ENCODE measurements around the gene PSMF1.
A peak's percentile ranks its signal among the peaks of the same experiment; 100 is the strongest.

Gene PSMF1

GRCh38 chr20:1118336-1119127, at the start of gene PSMF1:
TSS of gene PSMF1 (plus strand) at chr20:1118602. CDS start at chr20:1118774, 172 bp downstream.
- peak; percentile 41 for DNase-seq (ENCODE audit: low read depth)
- no peak for TF ChIP-seq CTCF (IDR thresholded peaks at IDR 0.05; ENCODE audit: control insufficient read depth, insufficient read depth, low read depth, low read length, missing control alignments)
- peak within 1 kb of the TSS; percentile 99 for H3K4me3 ChIP-seq (ENCODE audit: control insufficient read depth, low read depth, low read length)

GRCh38 chr20:1072258-1072657, 46.1 kb upstream of the PSMF1 start:
- DNase-seq (ENCODE audit: low read depth) = no peak
- no peak overlapping the region for H3K4me3 ChIP-seq (ENCODE audit: control insufficient read depth, low read depth, low read length)
- no peak for TF ChIP-seq CTCF (IDR thresholded peaks at IDR 0.05; ENCODE audit: control insufficient read depth, insufficient read depth, low read depth, low read length, missing control alignments)

GRCh38 chr20:1075616-1076015, 42.8 kb upstream of the PSMF1 start:
- TF ChIP-seq CTCF (IDR thresholded peaks at IDR 0.05; ENCODE audit: control insufficient read depth, insufficient read depth, low read depth, low read length, missing control alignments) = no peak
- no peak for DNase-seq (ENCODE audit: low read depth)
- no peak overlapping the region for H3K4me3 ChIP-seq (ENCODE audit: control insufficient read depth, low read depth, low read length)

- no peak overlapping the region for H3K4me3 ChIP-seq (ENCODE audit: control insufficient read depth, low read depth, low read length)
- no peak for DNase-seq (ENCODE audit: low read depth)
- TF ChIP-seq CTCF (IDR thresholded peaks at IDR 0.05; ENCODE audit: control insufficient read depth, insufficient read depth, low read depth, low read length, missing control alignments) = no peak
Measured at GRCh38 chr20:1081891-1082290, 36.5 kb upstream of the PSMF1 start.

- no peak for DNase-seq (ENCODE audit: low read depth)
- no peak for TF ChIP-seq CTCF (IDR thresholded peaks at IDR 0.05; ENCODE audit: control insufficient read depth, insufficient read depth, low read depth, low read length, missing control alignments)
- no peak overlapping the region for H3K4me3 ChIP-seq (ENCODE audit: control insufficient read depth, low read depth, low read length)
Measured at GRCh38 chr20:1083431-1084080, 34.8 kb upstream of the PSMF1 start.

GRCh38 chr20:1085492-1086276, 32.7 kb upstream of the PSMF1 start:
- no peak for DNase-seq (ENCODE audit: low read depth)
- no peak overlapping the region for H3K4me3 ChIP-seq (ENCODE audit: control insufficient read depth, low read depth, low read length)
- no peak for TF ChIP-seq CTCF (IDR thresholded peaks at IDR 0.05; ENCODE audit: control insufficient read depth, insufficient read depth, low read depth, low read length, missing control alignments)

Data from AG09309 (cell line).